GM18502 (cell line): ENCODE results near the gene MTFR1L.
"Not testable (repeated sequence)": the region's sequence is repeated elsewhere in the genome, so short reads cannot be mapped to it uniquely, and the experiment has no call there.

Source experiments
- ATAC-seq: cut with Tn5 transposase; IDR thresholded peaks from one replicate; pipeline ENCODE4 v1.9.1; 2021; ENCODE audit warnings: mild to moderate bottlenecking; ENCODE audit not compliant: unreplicated experiment, poor library complexity

Gene MTFR1L

DNA sequence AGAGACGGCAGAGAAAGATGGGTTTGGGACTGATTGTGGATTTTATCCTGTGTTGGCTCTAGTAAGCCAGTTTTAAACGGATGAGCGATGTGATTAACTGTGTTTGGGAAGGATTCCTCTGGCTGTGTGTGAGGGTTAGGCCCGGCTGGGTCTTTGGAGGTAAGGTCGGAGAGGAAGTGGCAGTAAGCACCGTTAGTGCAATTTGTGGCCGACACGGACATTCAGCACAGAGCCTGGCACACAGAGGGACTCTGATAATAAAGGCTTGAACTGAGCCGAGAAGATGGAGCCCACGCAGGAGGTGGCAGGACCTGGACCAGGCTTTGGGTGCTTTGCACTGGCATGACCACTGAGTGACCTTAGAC lies 1.3 kb downstream of the MTFR1L start:
- no peak for ATAC-seq

DNA sequence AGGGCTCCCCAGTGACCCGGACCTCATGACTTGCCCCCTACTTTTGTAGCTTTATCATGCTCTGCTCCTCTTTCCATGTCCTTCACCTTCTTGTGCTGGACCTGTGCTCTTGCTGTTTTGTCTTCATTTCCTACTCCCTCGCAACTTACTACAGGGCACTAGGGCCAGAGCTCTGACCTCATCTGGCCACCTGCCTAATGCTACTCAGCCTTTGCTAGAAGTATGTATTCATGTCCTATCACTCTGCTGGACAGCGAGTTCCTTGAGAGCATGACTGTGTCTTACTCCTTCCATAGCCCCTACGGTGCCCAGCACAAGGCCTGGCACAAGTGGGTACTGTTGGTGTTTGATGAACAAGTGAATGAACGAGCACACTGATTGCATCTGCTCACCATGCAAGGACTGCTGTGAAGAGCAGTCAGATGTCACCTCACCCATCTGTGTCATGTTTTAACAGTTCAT lies 1.9 kb downstream of the MTFR1L start:
- no peak for ATAC-seq

- ATAC-seq = no peak
Observed at GRCh38 chr1:25825605-25826004, 5.9 kb downstream of the MTFR1L start.

- ATAC-seq = no peak
Observed at GRCh38 chr1:25826571-25826970, 6.8 kb downstream of the MTFR1L start.

- no peak for ATAC-seq
Observed at GRCh38 chr1:25828491-25828890, 8.7 kb downstream of the MTFR1L start.

GRCh38 chr1:25829046-25829445 lies 9.3 kb downstream of the MTFR1L start:
- ATAC-seq = no peak

- no peak for ATAC-seq
Observed at GRCh38 chr1:25831569-25832196, 11.9 kb downstream of the MTFR1L start.

DNA sequence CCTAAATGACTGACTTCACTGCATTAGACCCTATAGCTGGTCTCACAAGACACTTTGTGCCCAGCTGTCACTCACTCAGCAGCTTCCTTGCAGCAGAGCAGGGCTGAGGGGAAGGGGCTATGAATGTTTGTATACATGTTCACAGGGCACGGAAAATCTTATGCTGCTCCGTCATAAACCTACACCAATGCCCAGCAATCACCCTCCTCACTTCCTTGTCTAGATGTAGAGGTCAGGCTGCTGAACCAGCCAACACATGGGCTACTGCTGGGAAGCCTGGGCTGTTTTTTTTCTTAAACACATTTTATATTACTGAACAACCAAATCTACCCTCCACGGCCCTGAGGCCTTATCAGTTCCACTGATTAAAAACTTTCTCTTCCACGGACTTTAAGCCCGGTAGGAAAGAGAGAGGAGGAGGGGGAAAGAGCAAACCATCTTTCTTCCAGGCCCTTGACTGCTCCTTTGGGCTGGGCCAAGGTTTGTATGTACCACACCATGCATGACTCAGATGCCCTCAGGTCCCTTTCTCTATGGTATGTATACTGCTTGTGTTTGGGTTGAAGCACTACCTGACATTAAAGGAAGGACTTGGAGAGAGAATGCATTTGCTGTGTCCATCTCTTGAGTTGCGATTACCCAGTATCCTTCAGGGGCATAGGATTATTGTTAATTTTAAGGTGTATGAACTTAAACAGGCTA lies 12.7 kb downstream of the MTFR1L start:
- no peak for ATAC-seq

DNA sequence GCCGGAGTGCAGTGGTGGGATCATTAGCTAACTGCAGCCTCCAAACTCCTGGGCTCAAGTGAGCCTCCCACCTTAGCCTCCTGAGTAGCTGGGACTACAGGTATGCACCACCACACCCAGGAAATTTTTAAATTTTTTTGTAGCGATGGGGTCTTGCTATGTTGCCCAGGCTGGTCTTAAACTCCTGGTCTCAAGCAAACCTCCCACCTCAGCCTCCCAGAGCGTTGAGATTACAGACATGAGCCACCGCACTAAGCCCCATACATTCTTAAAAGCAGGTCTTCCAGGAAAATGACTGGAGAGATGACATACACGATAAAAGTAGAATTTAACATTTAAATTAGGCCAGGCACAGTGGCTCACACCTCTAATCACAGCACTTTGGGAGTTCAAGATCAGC lies 13.4 kb downstream of the MTFR1L start:
- ATAC-seq = no peak

DNA sequence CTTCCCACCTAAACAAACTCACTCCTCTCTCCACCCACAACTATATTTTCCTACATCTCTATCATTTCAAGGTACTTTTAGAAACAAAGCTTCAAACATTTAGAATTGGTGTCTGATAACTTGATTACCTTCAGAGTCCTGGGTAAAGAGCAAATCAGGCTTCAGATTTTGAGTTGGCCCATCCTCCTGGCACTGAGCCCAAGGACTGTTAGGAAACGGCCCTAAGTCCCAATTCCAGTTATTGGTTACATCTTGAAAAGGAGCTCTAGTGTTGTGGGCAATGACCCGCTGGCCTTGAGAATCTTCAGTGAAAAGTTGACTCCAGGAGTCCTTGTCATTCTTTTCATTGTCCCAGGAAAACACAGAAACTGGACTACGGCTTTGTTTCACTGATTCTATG lies 15.1 kb downstream of the MTFR1L start:
- ATAC-seq = no peak

- no peak for ATAC-seq
Observed at GRCh38 chr1:25836695-25837094, 16.9 kb downstream of the MTFR1L start.

DNA sequence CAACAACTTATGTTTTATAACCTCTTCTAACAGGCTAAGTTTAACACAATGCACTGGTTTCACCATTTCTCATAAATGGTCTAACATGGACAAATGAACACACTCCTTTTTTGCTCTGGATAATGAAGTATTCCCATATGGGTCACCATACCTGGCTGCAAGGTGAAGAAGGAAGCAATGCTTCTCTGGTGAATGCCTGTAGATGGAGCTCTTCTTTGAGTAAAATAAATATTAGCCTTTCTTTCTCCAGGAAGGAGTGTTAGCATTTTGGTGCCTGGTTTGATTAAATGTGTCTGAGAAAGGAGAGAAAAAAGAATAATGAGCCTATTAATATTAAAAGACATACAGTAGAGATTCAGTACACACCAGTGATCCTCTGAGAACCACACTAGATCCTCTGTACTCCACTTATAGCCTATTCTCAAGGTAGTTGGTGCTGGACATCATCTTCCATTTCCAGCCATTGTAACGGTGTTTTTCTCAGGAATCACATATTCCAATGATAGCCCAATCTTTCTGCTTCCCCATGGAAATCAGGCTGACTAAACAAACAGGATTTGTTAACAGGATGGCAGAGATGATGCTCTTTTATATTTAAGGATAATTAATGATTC lies 17.6 kb downstream of the MTFR1L start:
- ATAC-seq = no peak

DNA sequence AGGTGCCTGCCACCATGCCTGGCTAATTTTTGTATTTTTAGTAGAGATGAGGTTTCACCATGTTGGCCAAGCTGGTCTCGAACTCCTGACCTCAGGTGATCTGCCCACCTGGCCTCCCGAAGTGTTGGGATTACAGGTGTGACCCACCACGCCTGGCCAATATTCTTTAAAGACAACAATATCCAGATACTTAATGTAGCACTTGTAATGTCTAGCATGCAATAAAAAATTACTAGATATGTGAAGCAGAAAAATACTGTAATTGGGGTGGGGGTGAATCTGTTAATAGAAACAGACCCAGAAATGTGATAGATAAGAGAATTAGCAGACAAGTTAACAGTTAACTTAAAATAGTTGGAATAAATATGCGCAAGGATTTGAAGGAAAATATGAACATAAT lies 20.1 kb downstream of the MTFR1L start:
- ATAC-seq = not testable (repeated sequence)

DNA sequence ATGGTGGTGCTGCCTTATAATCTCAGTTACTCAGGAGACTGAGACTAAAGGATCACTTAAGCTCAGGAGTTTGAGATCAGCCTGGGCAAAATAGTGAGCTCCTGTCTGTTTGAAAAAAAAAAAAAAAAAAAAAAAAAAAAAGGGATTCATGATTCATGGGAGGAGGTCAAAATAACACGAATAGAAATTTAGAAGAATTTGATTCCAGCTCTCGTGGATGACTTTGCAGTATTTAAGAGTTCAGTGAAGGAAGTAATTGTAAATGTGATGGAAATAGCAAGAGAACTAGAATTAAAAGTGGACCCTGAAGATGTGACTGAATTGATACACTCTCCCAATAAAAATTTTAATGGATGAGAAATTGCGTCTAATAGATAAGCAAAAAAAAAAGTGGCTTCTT lies 23.7 kb downstream of the MTFR1L start:
- ATAC-seq = no peak

DNA sequence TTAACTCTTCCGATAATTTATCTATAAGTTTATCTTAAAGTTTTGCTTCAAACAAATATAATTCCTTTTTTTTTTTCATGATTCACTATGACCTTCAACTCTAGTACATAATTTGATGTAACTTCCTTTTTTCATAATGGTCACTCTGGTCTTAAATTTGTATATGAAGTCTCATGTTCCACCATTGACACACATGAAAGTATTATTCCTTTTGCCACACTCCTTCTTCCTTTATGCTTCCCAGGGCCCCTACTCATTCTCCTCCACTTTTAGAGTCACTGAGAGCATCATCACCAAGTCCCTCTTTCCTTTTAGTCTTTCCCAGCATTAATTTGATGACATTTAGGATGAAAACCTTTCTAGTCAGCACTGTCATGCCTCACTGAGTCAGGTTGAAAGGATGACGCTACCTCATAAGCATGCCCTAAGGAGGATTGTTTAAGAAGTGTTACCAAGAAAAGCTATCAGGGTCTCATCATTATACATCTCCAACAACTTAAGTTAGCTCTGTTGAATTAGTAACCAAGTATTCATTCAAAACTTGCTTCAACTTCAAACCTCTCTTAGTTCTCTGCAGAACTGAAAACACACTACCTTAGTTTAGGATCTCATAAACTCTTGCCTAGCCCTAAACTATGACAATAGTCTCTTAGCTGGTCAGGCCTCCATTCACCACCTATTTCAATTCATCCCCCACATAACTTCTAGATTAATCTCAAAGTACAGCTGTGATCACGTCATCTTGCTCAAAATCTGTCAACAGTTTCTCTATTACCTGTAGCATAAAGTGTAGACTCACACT lies 25.0 kb downstream of the MTFR1L start:
- ATAC-seq = no peak

- ATAC-seq = no peak
Observed at GRCh38 chr1:25845664-25846063, 25.9 kb downstream of the MTFR1L start.

GRCh38 chr1:25847929-25848328 lies 28.2 kb downstream of the MTFR1L start:
- no peak for ATAC-seq

DNA sequence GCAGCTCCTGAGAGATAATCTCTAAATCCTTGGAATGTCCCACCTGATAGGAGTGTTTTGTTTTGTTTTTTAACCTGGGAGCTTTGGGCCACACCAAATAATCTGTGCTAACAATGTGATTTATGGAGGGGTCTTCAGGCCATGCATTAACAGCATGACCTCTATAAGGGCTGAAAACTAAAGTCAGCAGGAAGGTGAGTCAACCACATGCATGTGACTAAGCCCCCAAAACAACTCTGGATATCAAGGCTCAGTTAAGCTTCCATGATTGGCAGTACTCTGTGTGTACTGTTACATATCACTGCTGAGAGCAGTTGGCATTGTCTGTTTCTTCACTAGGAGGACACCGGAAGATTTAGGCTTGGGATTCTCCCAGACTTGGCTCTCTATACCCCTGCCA lies 28.8 kb downstream of the MTFR1L start:
- no peak for ATAC-seq

- no peak for ATAC-seq
Observed at GRCh38 chr1:25854554-25854953, 34.8 kb downstream of the MTFR1L start.

GRCh38 chr1:25856856-25857255 lies 37.1 kb downstream of the MTFR1L start:
- no peak for ATAC-seq

GRCh38 chr1:25858494-25858893 lies 38.7 kb downstream of the MTFR1L start:
- ATAC-seq = no peak
